ENCODE measurements around the gene MLPH.

GRCh38 chr2:237549643-237550415, 62.8 kb downstream of the MLPH start:
- TF ChIP-seq CTCF (IDR thresholded peaks at IDR 0.05) (no peak), POLR2A (IDR thresholded peaks at IDR 0.05) (no peak), POLR2AphosphoS5 (IDR thresholded peaks at IDR 0.05) (no peak)

Measured in breast epithelium (tissue), 3 donors.